ENCODE results near the gene PDGFA. TPM values are rescaled to one million over a fixed set of nuclear protein-coding genes. Genes with fewer than 3 reads are reported as not detected.

The PDGFA gene
- total RNA-seq, 1 donor from 2014 or later: 9.8 TPM

GRCh38 chr7:504221-505111 is 15.2 kb downstream of the PDGFA start:
- Histone ChIP-seq H3K9me3 (ENCODE audit: low read depth) (no peaks in the 10 kb centered on the region), H4K20me1 (ENCODE audit: low read depth) (no peaks in the 10 kb centered on the region), H3K36me3 (no peaks in the 10 kb centered on the region), H3F3A (ENCODE audit: low read depth) (no peaks in the 10 kb centered on the region), H3K27me3 (no peaks in the 10 kb centered on the region), H3K9ac (no peak overlapping the region), H3K4me3 (no peak overlapping the region), H3K79me2 (ENCODE audit: low read depth) (no peaks in the 10 kb centered on the region), H2AFZ (replicated peaks) (no peak overlapping the region), H3K4me1 (no peaks in the 10 kb centered on the region), H3K27ac (no peak overlapping the region), H3K4me2 (no peak overlapping the region)
- Mint-ChIP-seq H3K36me3 (no peaks in the 10 kb centered on the region), H3K27ac (no peak overlapping the region), H3K4me3 (no peak overlapping the region), H3K9me3 (no peaks in the 10 kb centered on the region), H3K27me3 (ENCODE audit: insufficient read depth, low read depth) (peaks cover 5% of the 10 kb centered on the region), H3K4me1 (peaks cover 14% of the 10 kb centered on the region)
- no peak for TF ChIP-seq EZH2phosphoT487 (IDR thresholded peaks at IDR 0.05)
- TF ChIP-seq, protein P1, sequence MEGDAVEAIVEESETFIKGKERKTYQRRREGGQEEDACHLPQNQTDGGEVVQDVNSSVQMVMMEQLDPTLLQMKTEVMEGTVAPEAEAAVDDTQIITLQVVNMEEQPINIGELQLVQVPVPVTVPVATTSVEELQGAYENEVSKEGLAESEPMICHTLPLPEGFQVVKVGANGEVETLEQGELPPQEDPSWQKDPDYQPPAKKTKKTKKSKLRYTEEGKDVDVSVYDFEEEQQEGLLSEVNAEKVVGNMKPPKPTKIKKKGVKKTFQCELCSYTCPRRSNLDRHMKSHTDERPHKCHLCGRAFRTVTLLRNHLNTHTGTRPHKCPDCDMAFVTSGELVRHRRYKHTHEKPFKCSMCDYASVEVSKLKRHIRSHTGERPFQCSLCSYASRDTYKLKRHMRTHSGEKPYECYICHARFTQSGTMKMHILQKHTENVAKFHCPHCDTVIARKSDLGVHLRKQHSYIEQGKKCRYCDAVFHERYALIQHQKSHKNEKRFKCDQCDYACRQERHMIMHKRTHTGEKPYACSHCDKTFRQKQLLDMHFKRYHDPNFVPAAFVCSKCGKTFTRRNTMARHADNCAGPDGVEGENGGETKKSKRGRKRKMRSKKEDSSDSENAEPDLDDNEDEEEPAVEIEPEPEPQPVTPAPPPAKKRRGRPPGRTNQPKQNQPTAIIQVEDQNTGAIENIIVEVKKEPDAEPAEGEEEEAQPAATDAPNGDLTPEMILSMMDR (IDR thresholded peaks at IDR 0.05): no peak
- no peak for TF ChIP-seq EZH2 (IDR thresholded peaks at IDR 0.05)
- DNase-seq (ENCODE audit: low spot score): no peak

- H3K9ac ChIP-seq: no peak overlapping the region
- no peak for TF ChIP-seq EZH2phosphoT487 (IDR thresholded peaks at IDR 0.05)
- TF ChIP-seq, protein P1 (IDR thresholded peaks at IDR 0.05): no peak
- no peak for TF ChIP-seq EZH2 (IDR thresholded peaks at IDR 0.05)
- no peak overlapping the region for H3K27ac Mint-ChIP-seq
- no peaks in the 10 kb centered on the region for H3K36me3 Mint-ChIP-seq
- peaks cover 5% of the 10 kb centered on the region for H3K27me3 Mint-ChIP-seq (ENCODE audit: insufficient read depth, low read depth)
- no peak overlapping the region for H3K4me2 ChIP-seq
- H2AFZ ChIP-seq (replicated peaks): no peak overlapping the region
- no peaks in the 10 kb centered on the region for H3F3A ChIP-seq (ENCODE audit: low read depth)
- peaks cover 13% of the 10 kb centered on the region for H3K4me1 Mint-ChIP-seq
- no peak overlapping the region for H3K27ac ChIP-seq
- H3K4me1 ChIP-seq: no peaks in the 10 kb centered on the region
- no peak overlapping the region for H3K4me3 ChIP-seq
- H3K9me3 Mint-ChIP-seq: no peaks in the 10 kb centered on the region
- H3K79me2 ChIP-seq (ENCODE audit: low read depth): no peaks in the 10 kb centered on the region
- H3K4me3 Mint-ChIP-seq: no peak overlapping the region
- no peaks in the 10 kb centered on the region for H3K9me3 ChIP-seq (ENCODE audit: low read depth)
- no peaks in the 10 kb centered on the region for H4K20me1 ChIP-seq (ENCODE audit: low read depth)
- no peaks in the 10 kb centered on the region for H3K27me3 ChIP-seq
- DNase-seq (ENCODE audit: low spot score): no peak
- no peaks in the 10 kb centered on the region for H3K36me3 ChIP-seq
These were observed 16.0 kb downstream of the PDGFA start for GRCh38 chr7:503575-504111.

DNA sequence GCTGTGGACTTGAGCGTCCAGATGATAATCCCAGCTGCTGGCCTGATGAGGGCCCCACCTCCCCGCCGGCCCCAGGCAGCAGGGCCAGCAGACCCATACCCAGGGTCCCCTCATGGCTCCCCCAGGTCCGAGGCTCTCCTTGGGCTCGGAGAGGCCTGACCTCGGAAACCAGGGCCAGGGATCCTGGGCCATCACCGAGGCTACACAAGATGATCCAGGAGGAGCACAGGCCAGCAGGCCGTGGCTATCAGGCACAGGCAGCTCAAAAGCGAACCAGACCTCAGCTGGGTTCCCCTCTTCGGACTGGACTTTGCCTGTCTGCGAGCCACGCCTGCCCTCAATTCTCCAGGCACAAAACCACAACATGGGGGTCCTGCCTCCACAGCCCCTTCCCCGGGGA is 17.4 kb downstream of the PDGFA start:
- Mint-ChIP-seq H3K4me1 (peaks cover 22% of the 10 kb centered on the region), H3K9me3 (no peaks in the 10 kb centered on the region), H3K36me3 (no peaks in the 10 kb centered on the region), H3K27me3 (ENCODE audit: insufficient read depth, low read depth) (peaks cover 5% of the 10 kb centered on the region), H3K27ac (no peak overlapping the region), H3K4me3 (no peak overlapping the region)
- no peaks in the 10 kb centered on the region for H3K27me3 ChIP-seq
- H2AFZ ChIP-seq (replicated peaks): no peak overlapping the region
- H3K36me3 ChIP-seq: no peaks in the 10 kb centered on the region
- H3K4me3 ChIP-seq: no peak overlapping the region
- H3K9ac ChIP-seq: no peak overlapping the region
- no peaks in the 10 kb centered on the region for H4K20me1 ChIP-seq (ENCODE audit: low read depth)
- H3K27ac ChIP-seq: no peak overlapping the region
- DNase-seq (ENCODE audit: low spot score): no peak
- H3K4me2 ChIP-seq: no peak overlapping the region
- H3K79me2 ChIP-seq (ENCODE audit: low read depth): no peaks in the 10 kb centered on the region
- H3K4me1 ChIP-seq: no peaks in the 10 kb centered on the region
- no peaks in the 10 kb centered on the region for H3K9me3 ChIP-seq (ENCODE audit: low read depth)
- H3F3A ChIP-seq (ENCODE audit: low read depth): no peaks in the 10 kb centered on the region
- TF ChIP-seq, protein P1 (IDR thresholded peaks at IDR 0.05): no peak
- TF ChIP-seq EZH2phosphoT487 (IDR thresholded peaks at IDR 0.05) (no peak), EZH2 (IDR thresholded peaks at IDR 0.05) (no peak)
